GM21447 (cell line): ENCODE results near the gene TCF25.
"Not testable (repeated sequence)": the region's sequence is repeated elsewhere in the genome, so short reads cannot be mapped to it uniquely, and the experiment has no call there.

Experiments
- ATAC-seq: cut with Tn5 transposase; IDR thresholded peaks from one replicate; pipeline ENCODE4 v1.9.1; 2021; ENCODE audit not compliant: unreplicated experiment

Gene TCF25

GRCh38 chr16:89919535-89920406, 46.4 kb downstream of the TCF25 start:
- ATAC-seq: no peak

GRCh38 chr16:89920723-89921122, 47.3 kb downstream of the TCF25 start:
- ATAC-seq: no peak

GRCh38 chr16:89921131-89921701, 47.8 kb downstream of the TCF25 start:
- ATAC-seq: no peak

GRCh38 chr16:89921702-89922476, 48.5 kb downstream of the TCF25 start:
- ATAC-seq: no peak

- ATAC-seq: no peak
Observed at GRCh38 chr16:89922477-89922883, 49.1 kb downstream of the TCF25 start.

GRCh38 chr16:89922884-89923639, 49.7 kb downstream of the TCF25 start, which contains the start of gene TUBB3:
Gene TUBB3, plus strand, starts transcription at chr16:89923342. Its CDS starts 60 bp downstream, at chr16:89923402.
- ATAC-seq: no peak

GRCh38 chr16:89923640-89924296, 50.4 kb downstream of the TCF25 start:
- ATAC-seq: no peak

GRCh38 chr16:89924297-89924924, 51.0 kb downstream of the TCF25 start:
- ATAC-seq: no peak

GRCh38 chr16:89924925-89925307, 51.5 kb downstream of the TCF25 start:
- ATAC-seq: no peak

- no peak for ATAC-seq
Observed at GRCh38 chr16:89925596-89926079, 52.2 kb downstream of the TCF25 start.

- no peak for ATAC-seq
Observed at GRCh38 chr16:89931305-89931896, 58.0 kb downstream of the TCF25 start.

GRCh38 chr16:89931964-89932363, 58.6 kb downstream of the TCF25 start:
- no peak for ATAC-seq

GRCh38 chr16:89934019-89934418, 60.6 kb downstream of the TCF25 start:
- ATAC-seq: not testable (repeated sequence)

GRCh38 chr16:89934611-89935553, 61.5 kb downstream of the TCF25 start:
- no peak for ATAC-seq

GRCh38 chr16:89935620-89936019, 62.2 kb downstream of the TCF25 start:
- ATAC-seq: not testable (repeated sequence)

GRCh38 chr16:89936034-89936433, 62.6 kb downstream of the TCF25 start:
- ATAC-seq: no peak

- ATAC-seq: no peak
Observed at GRCh38 chr16:89936508-89936907, 63.1 kb downstream of the TCF25 start.

- ATAC-seq: no peak
Observed at GRCh38 chr16:89936981-89937380, 63.6 kb downstream of the TCF25 start.
